GM10266 (cell line): ENCODE measurements around the gene VTI1B.
A peak's percentile ranks its signal among the peaks of the same experiment; 100 is the strongest.

Experiments used
- DNase-seq: peaks from one replicate; pipeline ENCODE4 v3.0.0; 2012; ENCODE audit errors: extremely low spot score
- TF ChIP-seq, protein P1 (sequence below): IDR thresholded peaks from 2 replicates; pipeline ENCODE4 v1.5.1; 2012; ENCODE audit warnings: mild to moderate bottlenecking, low read depth; ENCODE audit not compliant: control insufficient read depth, insufficient read depth; ENCODE audit errors: missing control alignments

The VTI1B gene

DNA sequence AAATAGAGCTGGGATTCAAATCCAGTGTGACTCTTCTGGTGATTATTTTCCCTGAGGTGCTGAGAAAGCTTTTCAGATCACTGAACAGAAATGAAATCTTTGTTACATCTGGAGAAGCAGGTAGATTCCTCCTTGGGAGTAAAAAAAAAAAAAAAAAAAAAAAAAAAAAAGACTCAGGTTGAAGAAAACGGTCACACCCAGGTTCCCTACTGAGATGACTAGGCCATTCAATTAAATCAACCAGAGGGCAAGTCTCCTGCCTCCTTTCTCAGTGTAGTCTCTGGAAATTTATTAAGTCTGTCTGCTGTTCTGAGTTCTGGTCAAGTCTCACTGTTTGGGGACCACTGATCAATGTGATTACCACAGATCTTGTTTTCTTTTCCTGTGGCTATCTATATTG lies 30.7 kb downstream of the VTI1B start:
- TF ChIP-seq, protein P1, sequence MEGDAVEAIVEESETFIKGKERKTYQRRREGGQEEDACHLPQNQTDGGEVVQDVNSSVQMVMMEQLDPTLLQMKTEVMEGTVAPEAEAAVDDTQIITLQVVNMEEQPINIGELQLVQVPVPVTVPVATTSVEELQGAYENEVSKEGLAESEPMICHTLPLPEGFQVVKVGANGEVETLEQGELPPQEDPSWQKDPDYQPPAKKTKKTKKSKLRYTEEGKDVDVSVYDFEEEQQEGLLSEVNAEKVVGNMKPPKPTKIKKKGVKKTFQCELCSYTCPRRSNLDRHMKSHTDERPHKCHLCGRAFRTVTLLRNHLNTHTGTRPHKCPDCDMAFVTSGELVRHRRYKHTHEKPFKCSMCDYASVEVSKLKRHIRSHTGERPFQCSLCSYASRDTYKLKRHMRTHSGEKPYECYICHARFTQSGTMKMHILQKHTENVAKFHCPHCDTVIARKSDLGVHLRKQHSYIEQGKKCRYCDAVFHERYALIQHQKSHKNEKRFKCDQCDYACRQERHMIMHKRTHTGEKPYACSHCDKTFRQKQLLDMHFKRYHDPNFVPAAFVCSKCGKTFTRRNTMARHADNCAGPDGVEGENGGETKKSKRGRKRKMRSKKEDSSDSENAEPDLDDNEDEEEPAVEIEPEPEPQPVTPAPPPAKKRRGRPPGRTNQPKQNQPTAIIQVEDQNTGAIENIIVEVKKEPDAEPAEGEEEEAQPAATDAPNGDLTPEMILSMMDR = no peak
- DNase-seq = no peak

DNA sequence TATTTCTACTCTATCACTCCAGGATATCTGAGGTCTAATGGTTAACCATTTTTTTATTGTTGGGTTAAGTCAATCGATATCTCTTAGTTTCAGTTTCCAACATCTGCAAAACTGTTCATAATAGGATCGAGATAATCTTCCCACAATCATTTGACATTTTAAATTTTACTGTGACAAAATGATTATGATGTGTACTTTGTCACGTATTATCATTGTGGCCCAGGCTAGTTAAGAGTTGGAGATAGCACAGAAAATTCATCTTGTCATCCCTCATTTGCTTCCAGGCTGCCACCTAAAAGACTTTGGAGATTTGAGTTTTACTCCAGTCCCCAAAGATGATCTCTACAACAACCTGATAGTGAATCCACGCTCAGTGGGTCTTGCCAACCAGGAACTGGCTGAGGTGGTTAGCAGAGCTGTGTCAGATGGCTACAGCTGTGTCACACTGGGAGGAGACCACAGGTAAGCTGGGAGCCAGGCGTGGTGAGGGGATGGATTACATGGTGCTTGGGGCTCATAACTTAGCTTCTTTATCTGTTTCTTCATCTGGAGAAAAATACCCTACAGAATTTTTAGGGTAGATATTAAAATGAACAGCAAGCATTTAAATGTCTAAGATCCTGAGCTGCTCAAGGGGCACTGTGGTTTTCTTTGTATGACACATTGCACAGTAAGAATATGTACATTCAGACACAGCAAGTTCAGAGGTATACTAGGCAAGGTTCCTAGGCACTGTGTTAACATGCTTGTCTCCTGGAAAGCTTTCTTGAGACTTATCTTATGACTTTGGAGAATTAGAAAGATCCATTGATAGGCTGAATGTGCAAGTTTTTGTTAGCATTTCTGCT lies 32.3 kb downstream of the VTI1B start:
- DNase-seq = no peak
- TF ChIP-seq, protein P1 = no peak

DNA sequence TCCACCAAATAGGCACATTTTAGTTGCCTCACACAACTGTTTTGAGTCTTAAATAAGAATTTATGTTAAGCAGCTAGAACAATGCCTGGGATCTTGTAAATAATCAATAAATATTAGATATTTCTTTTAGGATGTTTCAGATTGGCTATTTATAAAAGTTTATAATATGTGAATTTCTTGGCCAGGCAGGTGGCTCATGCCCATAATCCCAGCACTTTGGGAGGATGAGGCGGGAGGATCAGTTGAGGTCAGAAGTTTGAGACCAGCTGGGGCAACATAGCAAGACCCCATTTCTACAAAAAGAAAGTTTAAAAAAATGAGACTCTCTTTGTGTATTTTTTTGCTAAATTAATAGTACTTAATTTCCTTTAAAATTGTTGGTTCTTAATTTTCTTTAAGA lies 33.0 kb downstream of the VTI1B start:
- TF ChIP-seq, protein P1 = no peak
- no peak for DNase-seq

DNA sequence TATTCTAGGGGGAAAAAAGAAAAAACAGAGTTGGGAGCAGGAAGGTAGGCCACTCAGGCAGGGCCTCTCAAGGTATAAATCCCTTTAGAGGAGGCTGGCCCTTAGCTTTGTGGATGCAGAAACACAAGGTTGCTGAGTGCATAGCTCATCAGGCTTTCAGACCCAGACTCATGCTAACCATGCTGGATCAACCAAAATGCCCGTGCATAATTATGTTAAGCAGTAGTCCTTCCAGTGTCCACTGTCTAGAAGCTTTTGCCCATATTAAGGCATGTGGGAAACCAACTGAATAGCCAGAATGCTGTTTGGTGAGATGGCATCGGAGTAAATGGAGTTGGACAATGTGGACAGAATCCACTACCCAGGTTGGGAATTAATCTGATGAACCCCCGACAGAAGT lies 35.8 kb downstream of the VTI1B start:
- DNase-seq = no peak
- TF ChIP-seq, protein P1 = no peak

DNA sequence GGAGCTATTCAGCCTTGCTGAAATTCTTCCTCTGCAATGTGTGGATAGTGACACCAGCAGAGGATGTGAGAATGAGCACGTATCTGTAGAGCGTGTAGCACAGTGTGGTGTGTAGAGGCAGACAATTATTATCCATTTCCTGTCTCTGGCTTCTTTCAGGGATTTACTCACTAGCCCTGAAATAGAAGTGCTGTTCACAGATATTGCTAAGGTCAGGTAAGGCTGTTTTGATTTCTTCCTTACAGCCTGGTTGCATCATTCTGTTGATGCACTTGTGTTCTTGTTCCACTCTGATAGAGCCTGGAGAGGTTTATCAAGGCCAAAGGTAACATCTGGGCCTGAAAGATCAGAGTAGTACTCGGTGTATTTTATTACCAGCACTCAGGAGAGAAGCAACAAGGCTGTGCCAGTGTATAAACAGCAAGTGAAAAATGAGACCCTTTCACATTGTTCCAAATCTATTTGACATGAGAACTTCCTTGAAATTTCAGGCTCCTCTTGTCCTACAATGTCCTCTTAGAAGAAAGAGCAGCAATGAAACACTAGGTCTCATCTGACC lies 38.0 kb downstream of the VTI1B start:
- TF ChIP-seq, protein P1 = no peak
- peak; percentile 14 for DNase-seq

DNA sequence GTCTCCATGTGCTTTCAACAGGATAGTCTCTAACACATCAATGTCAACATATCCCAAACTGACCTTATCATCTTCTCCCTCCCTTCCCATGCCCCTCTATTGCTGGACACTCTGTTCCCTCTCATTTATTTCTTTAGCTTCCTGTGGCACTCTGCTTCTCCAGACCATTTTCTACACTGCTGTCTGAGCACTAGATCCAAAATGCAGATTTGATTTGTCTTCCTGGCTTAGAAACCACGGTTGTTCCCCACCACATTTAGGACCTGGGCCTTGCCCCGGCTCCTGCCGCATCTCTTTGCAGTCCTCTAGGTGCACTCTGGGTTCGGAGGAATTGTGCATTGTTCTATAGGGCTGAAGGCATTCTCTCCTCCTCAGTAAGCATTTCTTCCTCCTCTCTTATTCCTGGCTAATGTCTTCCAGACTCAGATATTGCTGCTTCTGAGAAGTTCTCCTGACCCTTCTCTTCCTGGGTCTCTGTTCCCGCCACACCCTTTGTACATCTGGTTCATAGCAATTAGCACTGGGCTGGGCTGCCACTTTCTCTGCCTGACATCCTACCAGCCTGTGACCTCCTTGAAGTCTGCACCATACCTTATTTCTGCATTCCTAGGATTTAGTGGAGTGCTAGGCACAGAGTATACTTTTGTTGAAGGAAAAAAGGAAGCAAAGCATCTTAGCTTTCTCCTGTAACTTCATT lies 40.8 kb downstream of the VTI1B start:
- no peak for DNase-seq
- TF ChIP-seq, protein P1 = no peak
